Endodermal cell (in vitro differentiated cells): ENCODE data around the gene FSD1. TPM values are rescaled to one million over a fixed set of nuclear protein-coding genes. Genes with fewer than 3 reads are reported as not detected.

ENCODE experiments used
- DNase-seq: peaks from one replicate; pipeline ENCODE4 v3.0.0-alpha.2; 2017
- H3K27ac ChIP-seq: 2 replicates; pipeline ENCODE4 v1.5.1; 2013; ENCODE audit warnings: mild to moderate bottlenecking, low read depth, low read length, moderate library complexity
- H3K27me3 ChIP-seq: 2 replicates; pipeline ENCODE4 v1.6.1; 2013; ENCODE audit warnings: mild to moderate bottlenecking, low read length, moderate library complexity; ENCODE audit not compliant: insufficient read depth, control insufficient read depth, poor library complexity, severe bottlenecking
- H3K36me3 ChIP-seq: 2 replicates; pipeline ENCODE4 v1.7.0; 2013; ENCODE audit warnings: mild to moderate bottlenecking, low read length, moderate library complexity; ENCODE audit not compliant: control insufficient read depth, insufficient read depth
- H3K4me1 ChIP-seq: one replicate; pipeline ENCODE4 v1.7.0; 2013; ENCODE audit warnings: low read length; ENCODE audit not compliant: control insufficient read depth, insufficient read depth
- H3K4me3 ChIP-seq: 2 replicates; pipeline ENCODE4 v1.5.1; 2013; ENCODE audit warnings: mild to moderate bottlenecking, low read length, moderate library complexity
- H3K9ac ChIP-seq: 2 replicates; pipeline ENCODE4 v1.6.1; 2013; ENCODE audit warnings: mild to moderate bottlenecking, low read length, moderate library complexity; ENCODE audit not compliant: poor library complexity, severe bottlenecking; ENCODE audit errors: extremely low read depth
- H3K9me3 ChIP-seq: 2 replicates; pipeline ENCODE4 v1.6.1; 2013; ENCODE audit warnings: mild to moderate bottlenecking, low read length, moderate library complexity; ENCODE audit not compliant: control insufficient read depth
- H3K27ac Mint-ChIP-seq: 2 replicates; pipeline ENCODE4 v1.8.0; 2020; ENCODE audit warnings: mixed read lengths
- H3K27me3 Mint-ChIP-seq: 2 replicates; pipeline ENCODE4 v1.8.0; 2021; ENCODE audit warnings: mild to moderate bottlenecking, mixed read lengths; ENCODE audit not compliant: insufficient read depth
- H3K36me3 Mint-ChIP-seq: 2 replicates; pipeline ENCODE4 v1.8.0; 2020; ENCODE audit warnings: low read depth, mixed read lengths
- H3K4me1 Mint-ChIP-seq: 2 replicates; pipeline ENCODE4 v1.8.0; 2020; ENCODE audit warnings: mixed read lengths
- H3K4me3 Mint-ChIP-seq: 2 replicates; pipeline ENCODE4 v1.8.0; 2020; ENCODE audit warnings: mild to moderate bottlenecking, moderate library complexity, mixed read lengths
- H3K9me3 Mint-ChIP-seq: 2 replicates; pipeline ENCODE4 v1.8.0; 2020; ENCODE audit warnings: mild to moderate bottlenecking, mixed read lengths
- WGBS, 2 experiments: methylation state at CpG; one replicate each; pipeline versions ENCODE4 v1.1.5 to v1.1.7; 2013; ENCODE audit warnings: missing lambda C conversion rate in 2 of 2, mixed read lengths in 1 of 2; ENCODE audit not compliant: insufficient coverage in 1 of 2, insufficient read length in 1 of 2; 5-methylcytosine and 5-hydroxymethylcytosine counted together
- total RNA-seq, 2 donors: library from RNA; stranded (reverse); fragmentation: NEBNext Ultra II Directional in 1 of 2; extraction: Animal tissue kit (Norgen Biotek cat#: 25700) in 1 of 2; gene quantifications; 2 replicates in 1 of 2; 3 replicates in 1 of 2; pipeline ENCODE4 v1.2.1, GENCODE V29; 2021
- TF ChIP-seq, protein P1 (sequence below): fragments of 200-600 bp; sonication (generic); conservative IDR thresholded peaks from 2 replicates; pipeline ENCODE4 v1.5.0; 2021; ENCODE audit warnings: antibody characterized with exemption, mild to moderate bottlenecking

Gene FSD1
- total RNA-seq, 2 donors from 2014 or later = 33.3 to 37.9 TPM

- H3K27ac Mint-ChIP-seq = no peak overlapping the region
- TF ChIP-seq, protein P1, sequence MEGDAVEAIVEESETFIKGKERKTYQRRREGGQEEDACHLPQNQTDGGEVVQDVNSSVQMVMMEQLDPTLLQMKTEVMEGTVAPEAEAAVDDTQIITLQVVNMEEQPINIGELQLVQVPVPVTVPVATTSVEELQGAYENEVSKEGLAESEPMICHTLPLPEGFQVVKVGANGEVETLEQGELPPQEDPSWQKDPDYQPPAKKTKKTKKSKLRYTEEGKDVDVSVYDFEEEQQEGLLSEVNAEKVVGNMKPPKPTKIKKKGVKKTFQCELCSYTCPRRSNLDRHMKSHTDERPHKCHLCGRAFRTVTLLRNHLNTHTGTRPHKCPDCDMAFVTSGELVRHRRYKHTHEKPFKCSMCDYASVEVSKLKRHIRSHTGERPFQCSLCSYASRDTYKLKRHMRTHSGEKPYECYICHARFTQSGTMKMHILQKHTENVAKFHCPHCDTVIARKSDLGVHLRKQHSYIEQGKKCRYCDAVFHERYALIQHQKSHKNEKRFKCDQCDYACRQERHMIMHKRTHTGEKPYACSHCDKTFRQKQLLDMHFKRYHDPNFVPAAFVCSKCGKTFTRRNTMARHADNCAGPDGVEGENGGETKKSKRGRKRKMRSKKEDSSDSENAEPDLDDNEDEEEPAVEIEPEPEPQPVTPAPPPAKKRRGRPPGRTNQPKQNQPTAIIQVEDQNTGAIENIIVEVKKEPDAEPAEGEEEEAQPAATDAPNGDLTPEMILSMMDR = no peak
Observed at GRCh38 chr19:4277191-4277696, 27.2 kb upstream of the FSD1 start.

GRCh38 chr19:4278010-4278409 lies 26.4 kb upstream of the FSD1 start:
- Histone ChIP-seq H3K36me3 (no peaks in the 10 kb centered on the region), H3K9me3 (no peaks in the 10 kb centered on the region), H3K4me1 (no peaks in the 10 kb centered on the region), H3K4me3 (no peak overlapping the region), H3K27me3 (peaks cover 40% of the 10 kb centered on the region), H3K9ac (no peak overlapping the region), H3K27ac (no peak overlapping the region)
- DNase-seq = peak; percentile 56
- Mint-ChIP-seq H3K27me3 (peaks cover 44% of the 10 kb centered on the region), H3K36me3 (no peaks in the 10 kb centered on the region), H3K9me3 (no peaks in the 10 kb centered on the region), H3K4me3 (peak overlapping the region; percentile 63), H3K27ac (no peak overlapping the region), H3K4me1 (peaks cover 2% of the 10 kb centered on the region)
- 59 to 67% methylated on average over 3 to 4 of the region's 4 CpGs for WGBS, 2 experiments
- TF ChIP-seq, protein P1 = no peak

More at GRCh38 chr19:4277191-4277696, 27.2 kb upstream of the FSD1 start:
- Mint-ChIP-seq H3K9me3 (no peaks in the 10 kb centered on the region), H3K4me3 (no peak overlapping the region), H3K4me1 (peaks cover 2% of the 10 kb centered on the region), H3K36me3 (peaks cover under 1% of the 10 kb centered on the region), H3K27me3 (peaks cover 38% of the 10 kb centered on the region)
- H3K9ac ChIP-seq = no peak overlapping the region
- H3K9me3 ChIP-seq = no peaks in the 10 kb centered on the region
- no peaks in the 10 kb centered on the region for H3K36me3 ChIP-seq
- 37 to 69% methylated on average over 7 to 16 of the region's 16 CpGs for WGBS, 2 experiments
- no peak overlapping the region for H3K4me3 ChIP-seq
- H3K27me3 ChIP-seq = peaks cover 35% of the 10 kb centered on the region
- no peak for DNase-seq
- H3K4me1 ChIP-seq = no peaks in the 10 kb centered on the region
- H3K27ac ChIP-seq = no peak overlapping the region

GRCh38 chr19:4278419-4279266 lies 25.8 kb upstream of the FSD1 start, which contains the start of gene SHD:
Gene SHD, plus strand, starts transcription at chr19:4279266. Its CDS starts 798 bp downstream, at chr19:4280064.
- Histone ChIP-seq H3K4me1 (no peaks in the 10 kb centered on the region), H3K9ac (peak within 1 kb of the TSS; percentile 15), H3K9me3 (no peaks in the 10 kb centered on the region), H3K27me3 (peaks cover 42% of the 10 kb centered on the region), H3K27ac (peak within 1 kb of the TSS; percentile 44), H3K36me3 (no peaks in the 10 kb centered on the region), H3K4me3 (peak within 1 kb of the TSS; percentile 71)
- TF ChIP-seq, protein P1 = no peak
- peaks cover 50% of the 10 kb centered on the region for H3K27me3 Mint-ChIP-seq
- WGBS, 2 experiments = 4 to 7% methylated on average over 6 to 34 of the region's 44 CpGs
- peaks cover 2% of the 10 kb centered on the region for H3K4me1 Mint-ChIP-seq
- DNase-seq = peak; percentile 75
- no peaks in the 10 kb centered on the region for H3K9me3 Mint-ChIP-seq
- no peaks in the 10 kb centered on the region for H3K36me3 Mint-ChIP-seq
- peak within 1 kb of the TSS; percentile 63 for H3K4me3 Mint-ChIP-seq
- no peak within 1 kb of the TSS for H3K27ac Mint-ChIP-seq
